Left cardiac atrium (tissue), 4 donors: Measurements from ENCODE around the gene SGK1. TPM values are rescaled to one million over a fixed set of nuclear protein-coding genes. Genes with fewer than 3 reads are reported as not detected.
"Not testable (repeated sequence)": the region's sequence is repeated elsewhere in the genome, so short reads cannot be mapped to it uniquely, and the experiment has no call there.

ENCODE experiments used
- ATAC-seq, 2 donors: fragments of 200-7000 bp; cut with Tn5 transposase; one replicate each; pipeline ENCODE4 v1.9.1; 2020; ENCODE audit warnings: mild to moderate bottlenecking in 2 of 2, moderate library complexity in 2 of 2
- DNase-seq: peaks from one replicate; pipeline ENCODE4 v3.0.0-alpha.2; 2020
- intact Hi-C, 2 donors: fragments of 100-400 bp; cut with DNase I; formaldehyde crosslinking; loops; one replicate each; pipeline versions ENCODE4 v1.14.1 to v1.15.1; 2022 to 2023
- total RNA-seq, 2 donors: library from RNA; stranded (reverse); fragmentation: NEBNext Ultra II Directional; extraction: Animal tissue kit (Norgen Biotek cat#: 25700); gene quantifications; one replicate each; pipeline ENCODE4 v1.2.1, GENCODE V29; 2021
- donor health status: DM: no; HTN: yes; CAD: no.
- donor health status: DM: no; HTN: yes; CAD: no; lungs with severe emphysema.
- donor health status: DM: yes; HTN: yes; CAD: no.
- donor health status: Dilated cardiomyopathy.

Gene SGK1
- total RNA-seq, 2 donors from 2014 or later = 42.3 to 104 TPM

- ATAC-seq = no peak
- intact Hi-C loops = no loop called here
- DNase-seq = no peak
These were observed 13.3 kb upstream of the SGK1 start for GRCh38 chr6:134331256-134331655.

DNA sequence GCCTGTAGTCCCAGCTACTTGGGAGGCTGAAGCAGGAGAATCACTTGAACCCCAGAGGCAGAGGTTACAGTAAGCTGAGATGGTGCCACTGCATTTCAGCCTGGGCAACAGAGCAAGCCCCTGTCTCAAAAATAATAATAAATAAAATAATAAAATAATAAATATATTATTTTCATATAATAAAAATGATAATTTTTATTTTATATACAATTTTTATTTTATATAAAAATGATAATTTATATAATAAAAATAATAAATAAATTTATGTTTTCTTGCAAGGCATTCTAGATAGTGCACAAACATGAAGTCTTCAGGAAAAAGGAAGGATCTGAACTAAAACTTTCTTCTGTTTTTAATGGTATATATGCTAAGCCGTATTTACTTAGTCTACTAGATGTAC is 12.6 kb upstream of the SGK1 start:
- ATAC-seq = no peak
- intact Hi-C loops = no loop called here
- DNase-seq = no peak

DNA sequence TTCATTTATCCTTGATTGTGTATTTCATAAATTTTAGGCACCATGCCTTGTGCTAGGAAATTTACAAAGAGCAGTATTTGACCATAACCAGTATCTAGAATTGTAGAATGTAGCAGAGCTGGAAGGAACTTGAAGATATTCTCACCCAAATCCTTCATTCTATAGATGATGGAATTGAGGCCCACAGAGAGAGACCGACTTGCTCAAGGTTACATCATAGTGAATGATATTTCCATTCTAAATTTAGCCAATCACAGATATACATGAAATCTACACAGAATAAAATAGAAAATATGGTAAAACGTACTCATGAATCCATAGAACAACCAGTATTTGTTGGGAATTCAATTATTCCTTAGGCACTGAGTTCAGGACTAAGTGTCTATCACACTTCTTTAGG is 10.9 kb upstream of the SGK1 start:
- no peak for ATAC-seq
- DNase-seq = no peak
- intact Hi-C loops = no loop called here

DNA sequence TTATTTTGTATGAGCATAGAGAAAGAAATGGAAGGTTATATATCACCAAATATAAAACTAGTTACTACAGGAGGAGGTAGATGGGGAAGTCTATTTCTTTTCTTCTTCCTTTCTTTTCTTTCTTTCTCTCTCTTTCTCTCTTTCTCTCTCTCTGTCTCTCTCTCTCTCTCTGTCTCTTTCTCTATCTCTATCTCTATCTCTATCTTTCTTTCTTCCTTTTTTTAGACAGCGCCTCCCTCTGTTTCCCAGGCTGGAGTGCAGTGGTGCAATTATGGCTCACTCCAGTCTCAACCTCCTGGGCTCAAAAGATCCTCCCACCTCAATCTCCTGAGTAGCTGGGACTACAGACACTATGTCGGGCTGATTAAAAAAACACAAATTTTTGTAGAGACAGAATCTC is 10.2 kb upstream of the SGK1 start:
- DNase-seq (no peak), ATAC-seq (no peak)
- intact Hi-C loops = no loop called here

DNA sequence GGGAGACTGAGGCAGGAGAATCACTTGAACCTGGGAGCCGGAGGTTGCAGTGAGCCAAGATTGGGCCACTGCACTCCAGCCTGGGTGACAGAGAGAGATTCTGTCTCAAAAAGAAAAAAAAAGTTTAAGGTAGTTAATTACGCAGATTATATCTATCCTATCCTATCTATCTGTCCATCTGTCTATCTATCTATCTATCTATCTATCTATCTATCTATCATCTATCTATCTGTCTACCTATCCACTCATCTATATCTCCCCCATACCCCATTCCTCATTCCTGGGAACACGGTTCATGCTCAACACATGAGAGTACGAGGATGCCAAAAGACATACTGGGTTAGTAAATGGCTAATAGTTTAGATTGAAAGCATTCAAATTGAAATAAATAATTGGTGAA is 8.3 kb upstream of the SGK1 start:
- intact Hi-C loops, ATAC-seq, DNase-seq: not testable (repeated sequence)

DNA sequence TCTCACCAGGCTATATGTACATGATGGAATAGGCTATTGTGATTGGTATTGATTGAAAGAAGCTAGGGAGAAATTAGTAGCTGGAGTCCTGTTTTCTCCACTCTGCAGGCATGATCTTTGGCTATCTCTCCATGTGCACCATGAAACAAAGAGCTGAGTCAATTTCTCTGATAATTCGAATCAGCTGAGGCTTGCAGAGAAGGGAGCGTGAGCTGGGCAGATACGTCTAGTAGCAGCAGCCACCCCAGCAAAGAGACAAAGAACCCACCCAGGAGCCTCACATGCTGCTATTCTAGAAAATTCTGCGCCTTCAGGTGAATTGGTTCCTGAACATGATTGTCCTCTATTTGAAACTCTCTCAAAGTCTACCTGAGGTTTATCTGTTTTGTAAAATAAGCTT is 6.9 kb upstream of the SGK1 start:
- ATAC-seq (no peak), DNase-seq (no peak)
- intact Hi-C loops = no loop called here

DNA sequence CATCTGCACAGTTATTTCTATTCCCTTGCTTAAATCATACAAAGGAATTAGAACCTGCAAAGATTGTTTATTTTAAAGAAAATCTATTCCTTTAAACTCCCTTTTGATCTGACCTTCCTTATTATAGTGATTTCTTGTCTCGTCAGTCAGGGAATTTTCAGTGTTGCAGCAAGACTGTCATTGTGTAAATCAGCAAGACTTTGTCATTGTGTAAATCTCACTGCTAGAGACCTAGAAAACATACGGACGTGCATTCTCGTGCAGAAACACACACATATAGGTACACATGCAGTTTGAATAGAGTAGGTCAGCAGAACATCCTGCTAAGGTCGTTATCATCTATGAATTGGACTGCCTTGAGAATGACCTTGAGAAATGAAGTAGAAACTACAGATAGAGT is 6.2 kb upstream of the SGK1 start:
- no peak for DNase-seq
- intact Hi-C loops = no loop called here
- ATAC-seq = no peak

DNA sequence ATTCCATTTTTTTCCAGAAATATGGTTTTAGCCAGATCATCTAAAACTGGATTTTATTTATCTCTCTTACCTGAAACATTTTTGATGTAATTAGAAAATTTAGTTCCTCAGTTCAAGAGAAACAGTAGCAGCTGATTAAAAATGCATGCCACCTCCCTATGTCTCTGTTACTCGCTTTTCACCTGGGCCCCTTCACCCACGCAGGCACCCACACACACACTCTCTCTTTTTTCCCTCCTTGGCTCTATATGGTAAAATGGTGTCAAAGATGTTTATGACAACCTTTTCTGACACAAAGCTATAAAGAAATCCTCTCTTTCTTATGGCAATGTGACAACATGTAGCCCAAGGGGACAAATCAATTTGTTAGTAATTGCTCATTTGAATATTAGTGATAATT is 5.8 kb upstream of the SGK1 start:
- DNase-seq = no peak
- ATAC-seq = no peak
- intact Hi-C loops = no loop called here

- DNase-seq (no peak), ATAC-seq (no peak)
- intact Hi-C loops = no loop called here
These were observed 5.4 kb upstream of the SGK1 start for GRCh38 chr6:134323294-134323693.

DNA sequence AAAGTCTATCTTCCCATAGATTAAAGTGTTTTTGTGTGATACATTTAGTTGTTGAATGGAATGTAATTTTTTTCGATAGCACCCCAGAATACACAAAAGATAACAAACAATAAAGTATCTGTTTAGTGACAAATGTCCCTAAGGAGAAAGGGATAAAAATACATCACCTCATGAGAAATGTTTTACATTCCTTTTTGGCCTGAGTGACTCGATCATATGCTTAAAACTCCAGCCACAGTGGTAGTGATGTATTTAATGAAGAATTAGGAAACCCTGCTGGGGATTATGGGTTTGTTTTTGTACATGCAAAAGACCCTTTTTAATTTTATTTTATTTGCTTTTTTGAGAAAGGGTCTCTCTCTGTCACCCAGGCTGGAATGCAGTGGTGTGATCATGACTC is 4.3 kb upstream of the SGK1 start:
- intact Hi-C loops = no loop called here
- ATAC-seq (no peak), DNase-seq (no peak)

GRCh38 chr6:134321246-134321645 is 3.3 kb upstream of the SGK1 start:
- intact Hi-C loops = no loop called here
- DNase-seq (no peak), ATAC-seq (no peak)

DNA sequence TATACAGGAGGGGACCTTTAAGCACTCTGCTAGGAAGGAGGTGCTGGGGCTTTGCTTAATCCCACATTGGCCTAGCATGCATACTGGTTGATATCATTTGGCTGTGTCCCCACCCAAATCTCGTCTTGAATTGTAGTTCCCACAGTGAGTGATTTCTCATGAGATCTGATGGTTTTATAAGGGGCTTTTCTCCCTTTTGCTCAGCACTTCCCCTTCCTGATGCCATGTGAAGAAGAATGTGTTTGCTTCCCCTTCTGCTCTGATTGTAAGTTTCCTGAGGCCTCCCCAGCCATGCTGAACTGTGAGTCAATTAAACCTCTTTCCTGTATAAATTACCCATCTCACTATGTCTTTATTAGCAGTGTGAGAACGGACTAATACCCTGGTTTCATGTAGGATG is 1.8 kb upstream of the SGK1 start:
- ATAC-seq, intact Hi-C loops, DNase-seq: not testable (repeated sequence)

GRCh38 chr6:134318974-134319281 is 1.0 kb upstream of the SGK1 start:
- intact Hi-C loops = no loop called here

DNA sequence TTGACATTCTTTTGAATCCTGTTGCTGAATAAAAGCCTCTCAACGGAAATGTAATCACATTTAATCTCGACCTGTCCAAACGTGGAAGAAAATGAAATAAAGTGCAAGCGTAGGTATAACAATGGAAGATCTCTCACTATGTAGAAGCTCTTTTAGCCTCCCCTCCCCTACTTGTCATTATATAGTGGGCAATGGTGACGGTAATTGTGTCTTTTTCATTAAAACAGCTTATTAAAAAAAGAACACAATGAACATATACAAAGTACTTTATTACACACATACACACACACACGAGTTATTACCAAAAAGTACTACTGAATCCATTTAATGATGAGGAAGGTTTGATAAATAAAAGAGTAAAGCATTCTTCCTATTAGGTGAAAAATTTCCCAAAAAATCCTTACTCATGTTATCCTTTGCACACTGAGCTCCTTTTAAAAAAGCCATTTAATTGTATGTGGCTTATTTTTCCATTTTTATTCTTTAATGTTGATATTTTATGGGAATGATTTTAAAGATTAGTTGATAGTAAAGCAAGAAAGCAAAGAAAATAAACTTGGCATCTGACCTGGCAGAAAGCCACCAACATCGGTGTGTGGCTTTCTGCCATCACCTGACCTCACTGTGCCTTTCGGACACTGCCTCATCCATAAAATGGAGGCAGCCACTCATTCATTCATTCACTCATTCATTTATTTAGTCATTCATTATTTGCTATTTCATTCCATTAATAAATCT is 493 bp upstream of the SGK1 start:
- ATAC-seq = no peak
- no peak for DNase-seq
- intact Hi-C loops = no loop called here

More at GRCh38 chr6:134318974-134319281, 1.0 kb upstream of the SGK1 start:
- DNase-seq (no peak), ATAC-seq (no peak)

- ATAC-seq (no peak), DNase-seq (no peak)
- intact Hi-C loops = no loop called here
These were observed 1.0 kb downstream of the SGK1 start for GRCh38 chr6:134316733-134317431.

DNA sequence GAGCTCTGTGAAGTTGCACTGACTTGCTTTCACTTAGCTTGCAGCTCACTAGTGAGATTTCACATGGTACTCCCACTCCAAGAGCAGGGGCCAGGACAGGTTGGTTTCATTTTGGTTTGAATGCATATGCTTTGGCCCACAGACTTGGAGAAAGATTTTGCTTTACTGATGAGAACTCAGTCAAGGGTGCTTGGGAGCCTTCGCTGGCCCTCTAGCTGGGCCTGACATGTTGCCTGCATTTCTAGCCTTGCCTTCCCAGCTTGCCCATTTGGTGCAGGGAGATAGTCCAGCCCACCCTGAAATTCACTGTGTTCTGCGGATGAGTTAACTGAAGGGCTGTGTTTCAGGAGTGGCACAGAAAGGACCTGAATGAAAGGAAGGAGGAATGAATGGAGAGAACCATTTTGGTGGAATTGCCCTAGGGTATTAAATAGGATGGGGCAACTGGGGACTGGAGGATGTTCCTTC is 1.9 kb downstream of the SGK1 start:
- intact Hi-C loops = no loop called here
- no peak for ATAC-seq
- no peak for DNase-seq

GRCh38 chr6:134315189-134315588 is 2.7 kb downstream of the SGK1 start:
- intact Hi-C loops = no loop called here

GRCh38 chr6:134314006-134314821 is 3.7 kb downstream of the SGK1 start:
- no peak for DNase-seq
- intact Hi-C loops = no loop called here

More at GRCh38 chr6:134315189-134315588, 2.7 kb downstream of the SGK1 start:
- DNase-seq = no peak
- no peak for ATAC-seq

DNA sequence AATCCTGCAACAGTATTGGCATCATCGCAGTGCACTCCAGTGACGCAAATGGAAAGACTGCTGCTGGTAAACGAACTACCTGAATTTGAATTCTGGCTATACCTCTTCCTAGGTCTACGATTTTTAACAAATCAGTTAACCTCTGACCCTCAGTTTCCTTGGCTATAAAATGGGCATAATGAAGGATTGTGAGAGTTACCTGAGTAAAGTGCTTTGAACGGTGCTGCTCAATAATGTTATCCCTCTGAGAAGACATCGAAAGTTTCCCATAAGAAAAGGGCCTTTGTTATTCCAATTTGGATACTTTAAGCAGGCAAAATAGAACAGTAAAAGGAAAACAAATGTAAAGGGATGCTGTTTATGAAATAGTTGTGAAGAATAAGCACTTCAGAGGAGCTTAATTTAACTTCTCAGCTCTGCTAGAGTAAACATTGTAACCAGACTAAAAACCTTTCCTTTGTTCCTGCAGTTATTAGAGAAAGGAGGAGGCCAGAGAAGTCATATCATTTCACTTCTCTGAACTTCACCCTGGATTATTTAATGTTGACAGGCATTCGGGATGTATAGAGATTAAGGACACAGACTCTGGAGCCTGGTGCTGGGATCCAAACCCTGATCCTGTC is 5.8 kb downstream of the SGK1 start:
- ATAC-seq (no peak), DNase-seq (no peak)
- intact Hi-C loops = no loop called here

More at GRCh38 chr6:134314006-134314821, 3.7 kb downstream of the SGK1 start:
- ATAC-seq = no peak

DNA sequence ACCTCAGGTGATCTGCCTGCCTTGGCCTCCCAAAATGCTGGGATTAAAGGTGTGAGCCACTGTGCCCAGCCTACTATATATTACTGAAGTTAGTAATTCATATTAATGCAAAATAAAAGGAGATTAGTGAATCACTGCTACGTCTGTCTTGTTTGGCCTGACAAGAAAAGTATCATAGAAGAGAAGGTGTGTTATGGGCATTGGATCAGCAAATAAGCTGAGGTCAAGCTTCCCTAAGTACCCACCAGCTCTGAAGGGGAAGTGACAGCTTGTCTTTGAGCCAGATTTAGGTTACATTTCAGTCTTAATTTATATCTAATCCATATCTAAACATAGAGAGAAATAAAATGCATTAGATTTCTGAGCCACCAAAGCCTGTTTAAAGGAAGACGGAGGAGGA is 7.1 kb downstream of the SGK1 start:
- intact Hi-C loops = no loop called here
- DNase-seq (no peak), ATAC-seq (no peak)
